Effector memory CD4-positive, alpha-beta T cell (primary cell): ENCODE data around the gene PLPPR2.
"Not testable (repeated sequence)": the region's sequence is repeated elsewhere in the genome, so short reads cannot be mapped to it uniquely, and the experiment has no call there.

Source experiments
- DNase-seq, 3 donors: peaks; one replicate each; pipeline ENCODE4 v3.0.0-alpha.2; 2020
- H3K27ac ChIP-seq: 2 replicates; pipeline ENCODE4 v1.7.0; 2013; ENCODE audit warnings: mild to moderate bottlenecking, low read length, moderate library complexity; ENCODE audit not compliant: insufficient read depth, poor library complexity, severe bottlenecking
- H3K27me3 ChIP-seq: replicated peaks from 2 replicates; pipeline ENCODE4 v1.7.0; 2013; ENCODE audit warnings: mild to moderate bottlenecking, low read length; ENCODE audit not compliant: insufficient read depth, control insufficient read depth, poor library complexity, severe bottlenecking
- H3K36me3 ChIP-seq: 2 replicates; pipeline ENCODE4 v1.7.0; 2013; ENCODE audit warnings: mild to moderate bottlenecking, low read length, moderate library complexity; ENCODE audit not compliant: control insufficient read depth, insufficient read depth
- H3K4me1 ChIP-seq: 2 replicates; pipeline ENCODE4 v1.7.0; 2013; ENCODE audit warnings: low read length, mild to moderate bottlenecking; ENCODE audit not compliant: control insufficient read depth, insufficient read depth, poor library complexity, severe bottlenecking
- H3K4me3 ChIP-seq: 2 replicates; pipeline ENCODE4 v1.7.0; 2013; ENCODE audit warnings: low read length, low read depth, mild to moderate bottlenecking; ENCODE audit not compliant: insufficient read depth, poor library complexity, severe bottlenecking
- H3K9me3 ChIP-seq: 2 replicates; pipeline ENCODE4 v1.7.0; 2013; ENCODE audit warnings: mild to moderate bottlenecking, low read length, moderate library complexity; ENCODE audit not compliant: control insufficient read depth

Gene PLPPR2

GRCh38 chr19:11340099-11340467 is 15.1 kb upstream of the PLPPR2 start:
- H3K9me3 ChIP-seq, H3K27me3 ChIP-seq, DNase-seq, H3K27ac ChIP-seq: not testable (repeated sequence)
- Histone ChIP-seq H3K4me1 (peaks cover 28% of the 10 kb centered on the region), H3K36me3 (peaks cover 11% of the 10 kb centered on the region), H3K4me3 (peak overlapping the region; percentile 55)

- H3K36me3 ChIP-seq = no peaks in the 10 kb centered on the region
- peaks cover 37% of the 10 kb centered on the region for H3K4me1 ChIP-seq
- no peak overlapping the region for H3K27ac ChIP-seq
- no peak overlapping the region for H3K4me3 ChIP-seq
- H3K27me3 ChIP-seq = no peaks in the 10 kb centered on the region
- no peaks in the 10 kb centered on the region for H3K9me3 ChIP-seq
- DNase-seq = no peak
These were observed 12.8 kb upstream of the PLPPR2 start for GRCh38 chr19:11342429-11342828.

DNA sequence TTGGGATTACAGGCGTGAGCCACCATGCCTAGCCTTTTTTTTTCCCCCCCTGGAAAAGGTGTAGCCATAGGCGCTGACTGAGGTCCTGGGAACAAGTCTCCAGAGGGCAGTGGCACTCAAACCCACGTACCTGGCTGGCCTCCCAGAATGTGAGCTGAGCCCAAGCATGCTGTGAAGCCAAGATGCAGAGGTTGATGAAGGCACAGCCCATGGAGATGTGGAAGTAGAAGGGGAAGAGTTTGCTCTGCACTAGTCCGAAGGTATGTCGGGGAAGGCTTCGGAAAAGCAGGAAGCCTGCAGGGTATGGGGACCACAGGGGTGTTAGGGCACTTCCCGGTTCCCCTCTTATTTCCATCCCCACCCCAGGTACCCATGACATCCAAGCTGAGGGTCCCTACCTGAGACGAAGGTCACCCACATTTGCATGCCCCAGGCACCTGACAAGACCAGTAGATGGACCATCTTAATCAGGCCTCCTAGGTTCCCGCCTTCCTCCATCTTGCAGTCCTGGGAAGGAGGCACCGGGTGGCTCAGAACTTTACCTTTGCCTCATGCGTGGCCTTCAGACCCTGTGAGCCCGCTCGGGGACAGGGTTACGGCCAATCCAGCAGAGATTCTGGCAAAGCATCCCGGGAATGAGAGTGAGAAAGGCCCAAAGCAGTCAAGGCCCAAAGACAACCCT is 10.0 kb upstream of the PLPPR2 start:
- Histone ChIP-seq H3K4me3 (peak overlapping the region; percentile 89), H3K27me3 (no peaks in the 10 kb centered on the region), H3K9me3 (no peaks in the 10 kb centered on the region), H3K4me1 (peaks cover 15% of the 10 kb centered on the region), H3K27ac (peak overlapping the region; percentile 81), H3K36me3 (no peaks in the 10 kb centered on the region)
- DNase-seq = no peak

- peak; percentile 97 to 98 (median 98) for DNase-seq
- Histone ChIP-seq H3K36me3 (no peaks in the 10 kb centered on the region), H3K9me3 (no peaks in the 10 kb centered on the region), H3K27me3 (no peaks in the 10 kb centered on the region), H3K27ac (peak within 1 kb of the TSS; percentile 81), H3K4me1 (peaks cover 15% of the 10 kb centered on the region), H3K4me3 (peak within 1 kb of the TSS; percentile 89)
These were observed 8.9 kb upstream of the PLPPR2 start, which contains the start of the genes CCDC159 and TMEM205 for GRCh38 chr19:11346104-11346940. CCDC159 (plus strand) TSS chr19:11346519; CDS start chr19:11346607, 88 bp downstream. TMEM205 (minus strand) TSS chr19:11346268; CDS start chr19:11345619, 649 bp downstream.

DNA sequence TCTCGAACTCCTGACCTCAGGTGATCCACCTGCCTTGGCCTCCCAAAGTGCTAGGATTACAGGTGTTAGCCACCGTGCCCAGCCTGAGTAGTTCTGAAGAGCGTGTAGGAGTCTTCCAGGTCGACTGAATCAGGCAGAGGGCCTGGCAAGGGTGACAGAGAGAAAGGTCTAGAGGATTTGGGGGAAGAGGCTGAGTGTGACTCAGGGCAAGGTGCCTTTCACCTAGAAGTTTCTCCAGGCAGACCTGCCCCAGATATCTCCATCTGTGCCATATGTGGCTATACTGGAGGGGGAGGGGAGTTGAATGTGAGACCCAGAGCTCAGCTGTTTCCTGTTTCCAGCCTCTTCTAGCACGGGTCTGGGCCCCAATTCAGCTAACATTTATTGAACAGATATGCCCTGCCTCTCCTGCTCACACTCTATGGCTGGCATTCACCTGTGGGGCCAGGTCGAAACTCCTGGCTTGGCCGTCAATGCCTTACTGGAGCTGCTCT is 7.6 kb upstream of the PLPPR2 start:
- Histone ChIP-seq H3K27ac (no peak overlapping the region), H3K4me3 (no peak overlapping the region)

GRCh38 chr19:11349171-11349570 is 6.1 kb upstream of the PLPPR2 start:
- Histone ChIP-seq H3K4me3 (no peak overlapping the region), H3K36me3 (no peaks in the 10 kb centered on the region), H3K4me1 (peaks cover 15% of the 10 kb centered on the region), H3K9me3 (no peaks in the 10 kb centered on the region), H3K27ac (no peak overlapping the region), H3K27me3 (no peaks in the 10 kb centered on the region)
- DNase-seq = no peak

More for the DNA sequence above, 7.6 kb upstream of the PLPPR2 start:
- H3K4me1 ChIP-seq = peaks cover 15% of the 10 kb centered on the region
- no peaks in the 10 kb centered on the region for H3K36me3 ChIP-seq
- H3K9me3 ChIP-seq = no peaks in the 10 kb centered on the region
- no peak for DNase-seq
- no peaks in the 10 kb centered on the region for H3K27me3 ChIP-seq

- H3K9me3 ChIP-seq, H3K4me3 ChIP-seq, H3K27me3 ChIP-seq, H3K27ac ChIP-seq, H3K4me1 ChIP-seq, DNase-seq, H3K36me3 ChIP-seq: not testable (repeated sequence)
These were observed 1.1 kb upstream of the PLPPR2 start for GRCh38 chr19:11354102-11354501.

GRCh38 chr19:11356074-11356397 is 804 bp downstream of the PLPPR2 start:
- H3K27me3 ChIP-seq = no peaks in the 10 kb centered on the region
- no peak overlapping the region for H3K27ac ChIP-seq
- H3K4me3 ChIP-seq = peak overlapping the region; percentile 49
- H3K9me3 ChIP-seq = no peaks in the 10 kb centered on the region
- no peaks in the 10 kb centered on the region for H3K36me3 ChIP-seq
- H3K4me1 ChIP-seq = peaks cover 6% of the 10 kb centered on the region
- no peak for DNase-seq

- H3K9me3 ChIP-seq = no peaks in the 10 kb centered on the region
- no peak for DNase-seq
- no peak overlapping the region for H3K4me3 ChIP-seq
- H3K27ac ChIP-seq = no peak overlapping the region
- H3K36me3 ChIP-seq = no peaks in the 10 kb centered on the region
- H3K27me3 ChIP-seq = no peaks in the 10 kb centered on the region
- H3K4me1 ChIP-seq = peaks cover 6% of the 10 kb centered on the region
These were observed 1.7 kb downstream of the PLPPR2 start for GRCh38 chr19:11356676-11357550.
